Right renal cortex interstitium (tissue), 3 donors: ENCODE measurements around the gene RELN. TPM values are rescaled to one million over a fixed set of nuclear protein-coding genes. Genes with fewer than 3 reads are reported as not detected.
"Not testable (repeated sequence)": the region's sequence is repeated elsewhere in the genome, so short reads cannot be mapped to it uniquely, and the experiment has no call there.

ENCODE experiments used
- DNase-seq, 3 donors: peaks; one replicate each; pipeline ENCODE4 v3.0.0-alpha.2; 2013; ENCODE audit warnings: low read depth in 3 of 3, low spot score in 2 of 3
- polyA plus RNA-seq, 3 donors: library from polyadenylated mRNA; unstranded; fragments of 120-200 nt; gene quantifications; one replicate each; pipeline ENCODE4 v1.2.1, GENCODE V29; 2013; ENCODE audit not compliant: insufficient read length in 3 of 3

The RELN gene
- polyA plus RNA-seq, 3 donors: 11.2 to 24.3 (median 13.4) TPM

- no peak for DNase-seq
Observed at GRCh38 chr7:103947026-103947655, 42.3 kb downstream of the RELN start.

DNA sequence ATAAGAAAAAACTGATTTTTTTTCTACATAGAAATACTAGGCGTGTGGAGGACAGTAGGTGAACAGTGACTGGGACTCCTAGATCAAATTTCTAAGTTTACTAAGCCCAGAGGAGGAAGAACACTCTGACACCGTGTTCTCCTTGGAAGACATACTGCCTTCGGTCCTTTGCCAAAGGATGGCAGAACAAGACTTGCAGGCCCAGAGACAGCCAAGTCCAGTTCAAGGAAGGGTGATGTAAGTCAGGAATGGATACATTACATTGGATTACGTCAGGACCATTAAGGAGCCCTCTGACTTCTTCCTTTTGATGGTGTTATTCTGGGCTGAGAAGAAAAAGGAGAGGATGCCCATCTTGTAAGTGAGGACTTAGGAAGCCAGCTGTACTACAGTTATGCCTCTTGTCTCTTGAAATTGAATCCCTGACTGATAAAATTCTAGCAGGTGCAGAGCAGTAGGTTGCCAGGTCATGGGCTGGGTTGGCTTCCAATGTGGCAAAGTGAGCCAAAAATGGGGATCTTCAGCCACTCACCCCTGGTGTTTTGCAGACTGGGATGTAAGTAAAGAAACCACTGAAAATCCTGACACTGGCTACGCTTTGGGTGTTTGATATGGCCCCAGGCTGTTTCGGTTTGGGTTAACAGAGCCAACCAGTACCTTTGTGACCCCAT, 45.1 kb downstream of the RELN start:
- DNase-seq: no peak

- no peak for DNase-seq
Observed at GRCh38 chr7:103941976-103942375, 47.5 kb downstream of the RELN start.

- DNase-seq: no peak
Observed at GRCh38 chr7:103940382-103941268, 48.8 kb downstream of the RELN start.

- no peak for DNase-seq
Observed at GRCh38 chr7:103937680-103938079, 51.8 kb downstream of the RELN start.

GRCh38 chr7:103936558-103936957, 52.9 kb downstream of the RELN start:
- DNase-seq: no peak

GRCh38 chr7:103934508-103934907, 55.0 kb downstream of the RELN start:
- DNase-seq: no peak

GRCh38 chr7:103932389-103932788, 57.1 kb downstream of the RELN start:
- DNase-seq: no peak

DNA sequence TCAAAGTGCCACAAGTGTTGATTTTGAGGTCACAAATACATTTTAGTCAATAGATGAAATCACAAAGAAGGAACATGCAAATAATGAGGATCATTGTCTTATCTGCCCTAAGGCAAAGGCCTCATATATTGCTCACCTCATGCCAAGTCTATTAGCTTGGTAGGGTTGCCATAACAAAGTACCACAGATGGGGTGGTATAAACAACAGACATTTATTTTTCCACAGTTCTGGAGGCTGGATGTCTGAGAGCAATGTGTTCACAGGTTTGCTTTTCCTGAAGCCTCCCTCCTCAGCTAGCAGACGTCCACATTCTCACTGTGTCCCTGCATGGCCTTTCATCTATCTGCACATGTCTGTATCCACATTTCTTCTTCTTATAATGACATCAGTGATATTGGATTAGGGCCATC, 59.6 kb downstream of the RELN start:
- DNase-seq: no peak

DNA sequence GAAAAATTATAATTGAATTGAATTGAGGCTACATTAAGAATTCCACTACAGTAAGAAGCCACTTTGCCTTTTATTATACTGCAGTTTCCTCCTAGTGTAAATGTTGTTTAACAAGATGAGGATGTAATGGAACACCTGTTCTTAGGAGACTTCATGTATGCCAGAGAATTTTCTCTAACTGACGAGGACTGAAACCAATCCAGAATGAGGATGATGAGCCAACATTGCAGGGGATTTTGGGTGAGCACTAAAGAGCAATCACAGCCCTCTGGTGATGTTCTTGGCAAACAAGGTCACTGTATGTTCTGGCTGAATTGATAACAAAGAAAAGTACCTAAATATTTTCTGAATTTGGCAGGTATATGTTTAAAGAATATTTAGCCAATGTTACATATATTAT, 60.9 kb downstream of the RELN start:
- DNase-seq: no peak

GRCh38 chr7:103924184-103924583, 65.3 kb downstream of the RELN start:
- no peak for DNase-seq

DNA sequence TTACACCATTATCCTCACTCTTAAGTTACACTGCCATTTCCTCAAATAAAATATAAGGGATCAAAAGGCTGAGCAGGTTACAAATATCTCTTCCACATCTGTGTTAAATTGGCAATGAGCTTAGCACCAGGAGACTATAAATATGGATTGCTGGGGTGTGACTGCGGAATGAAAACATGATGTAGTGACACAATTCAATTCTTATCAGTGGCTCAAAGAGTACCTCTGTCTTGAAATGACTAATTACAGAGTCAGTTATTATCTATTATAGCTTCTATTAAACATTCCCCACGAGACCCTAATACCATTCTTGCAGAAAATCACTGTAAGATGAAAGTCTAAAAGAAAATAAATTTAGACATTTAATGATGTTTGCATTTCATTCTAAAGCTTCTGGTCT, 67.1 kb downstream of the RELN start:
- no peak for DNase-seq

- no peak for DNase-seq
Observed at GRCh38 chr7:103921692-103922091, 67.8 kb downstream of the RELN start.

DNA sequence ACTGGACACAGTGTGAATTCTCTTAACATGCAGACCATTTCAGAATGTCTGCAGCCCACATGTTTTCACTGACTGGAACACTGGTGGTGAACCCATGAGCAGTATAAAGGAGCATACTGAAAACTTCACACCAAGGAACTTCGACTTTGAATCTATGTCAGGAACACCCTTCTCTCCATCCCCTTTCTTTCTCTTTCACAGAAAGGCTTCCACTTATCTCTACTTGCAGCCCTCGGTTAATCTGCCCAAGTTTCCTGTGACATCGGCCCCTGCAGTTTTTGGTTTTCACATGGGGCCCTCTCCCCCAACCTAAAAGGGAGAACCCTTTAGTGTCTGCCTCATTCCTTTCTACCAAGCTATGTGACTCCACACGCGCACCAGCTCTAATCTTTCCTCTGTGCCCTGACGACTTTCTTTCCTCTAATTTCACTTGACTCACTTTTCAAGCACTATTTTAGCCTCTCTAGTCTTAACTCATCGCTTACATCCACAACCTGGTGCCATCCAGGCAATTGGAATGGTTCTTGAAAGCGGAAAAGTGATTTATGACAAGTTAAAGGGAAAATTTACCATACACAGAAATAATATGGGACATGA, 70.1 kb downstream of the RELN start:
- no peak for DNase-seq

DNA sequence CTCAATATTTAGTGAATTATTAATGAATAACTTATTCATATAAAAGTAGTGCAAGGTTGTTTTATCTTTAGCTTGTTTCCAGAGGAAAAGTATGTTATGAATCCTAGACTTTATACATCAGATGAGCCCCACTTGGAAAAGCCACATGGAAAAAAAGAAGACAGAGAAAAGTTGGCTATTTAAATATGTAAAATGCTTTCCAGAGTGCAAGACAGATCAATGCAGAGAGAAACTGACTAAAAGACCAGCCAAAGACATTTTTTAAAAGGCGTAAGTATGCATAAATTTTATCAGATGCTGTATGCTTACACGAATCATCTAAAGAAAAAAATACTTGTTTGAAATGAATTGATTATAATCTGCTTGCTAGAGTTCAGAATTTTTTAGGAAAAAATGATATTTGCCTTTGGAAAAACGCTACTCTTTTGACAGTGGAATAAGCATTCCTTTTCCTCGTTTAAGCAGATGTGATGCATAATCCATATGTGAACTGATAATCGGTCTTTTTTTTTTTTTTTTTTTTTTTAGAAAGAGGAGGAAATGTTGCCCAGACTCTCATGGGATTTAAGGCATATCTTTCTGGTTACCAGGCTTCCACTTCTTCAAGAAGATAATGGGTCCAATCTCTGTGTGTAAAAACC, 70.7 kb downstream of the RELN start:
- no peak for DNase-seq

GRCh38 chr7:103915680-103916357, 73.6 kb downstream of the RELN start:
- no peak for DNase-seq

DNA sequence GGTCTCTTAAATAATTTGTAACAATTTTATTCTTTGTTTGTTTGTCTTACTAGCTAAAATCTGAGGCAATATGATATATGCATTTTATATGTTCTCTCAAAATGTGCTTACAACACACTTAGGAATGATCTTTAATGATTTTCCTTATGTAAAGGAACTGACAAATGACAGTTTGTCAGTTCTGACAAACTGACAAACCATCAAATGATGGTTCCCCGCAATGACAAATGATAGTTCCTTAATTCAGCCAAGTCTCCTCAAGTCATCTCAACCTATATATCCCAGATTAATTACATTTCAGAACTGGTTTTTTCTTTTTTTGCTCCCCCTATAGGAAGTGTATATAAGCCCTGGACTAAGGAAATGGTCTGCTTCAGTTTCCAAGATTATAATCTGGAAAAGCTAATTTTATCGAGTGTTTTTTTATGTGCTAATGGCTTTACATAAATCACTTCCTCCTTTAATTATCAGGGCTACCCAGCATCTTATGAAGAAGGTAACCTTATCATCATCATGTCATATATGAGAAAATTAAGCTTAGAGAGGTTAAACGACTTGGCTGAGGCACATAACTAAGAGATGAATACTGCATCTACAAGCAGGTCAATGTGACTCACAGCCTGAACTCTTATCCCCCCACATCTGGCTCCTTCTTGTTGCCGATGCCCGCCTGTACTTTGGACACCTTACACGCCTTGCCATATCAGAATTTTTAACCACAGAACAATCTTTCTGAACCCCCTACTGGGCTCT, 75.1 kb downstream of the RELN start:
- DNase-seq: no peak

- no peak for DNase-seq
Observed at GRCh38 chr7:103912891-103913605, 76.4 kb downstream of the RELN start.

DNA sequence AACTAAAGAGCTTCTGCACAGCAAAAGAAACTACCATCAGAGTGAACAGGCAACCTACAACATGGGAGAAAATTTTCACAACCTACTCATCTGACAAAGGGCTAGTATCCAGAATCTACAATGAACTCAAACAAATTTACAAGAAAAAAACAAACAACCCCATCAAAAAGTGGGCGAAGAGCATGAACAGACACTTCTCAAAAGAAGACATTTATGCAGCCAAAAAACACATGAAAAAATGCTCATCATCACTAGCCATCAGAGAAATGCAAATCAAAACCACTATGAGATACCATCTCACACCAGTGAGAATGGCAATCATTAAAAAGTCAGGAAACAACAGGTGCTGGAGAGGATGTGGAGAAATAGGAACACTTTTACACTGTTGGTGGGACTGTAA, 78.4 kb downstream of the RELN start:
- DNase-seq: not testable (repeated sequence)
